Activated CD4-positive, alpha-beta T cell treated with anti-CD3 and anti-CD28 coated beads, Interleukin-10, Interleukin-2, amounts not matched to agents 100 ng/mL and 50 ng/mL, durations not matched to agents 16 hours and 8 hours (primary cell): Measurements from ENCODE around the gene CEACAM5.
"Not testable (repeated sequence)": the region's sequence is repeated elsewhere in the genome, so short reads cannot be mapped to it uniquely, and the experiment has no call there.

Experiments used
- DNase-seq: peaks from one replicate; pipeline ENCODE4 v3.0.0-alpha.2; 2020

The CEACAM5 gene

DNA sequence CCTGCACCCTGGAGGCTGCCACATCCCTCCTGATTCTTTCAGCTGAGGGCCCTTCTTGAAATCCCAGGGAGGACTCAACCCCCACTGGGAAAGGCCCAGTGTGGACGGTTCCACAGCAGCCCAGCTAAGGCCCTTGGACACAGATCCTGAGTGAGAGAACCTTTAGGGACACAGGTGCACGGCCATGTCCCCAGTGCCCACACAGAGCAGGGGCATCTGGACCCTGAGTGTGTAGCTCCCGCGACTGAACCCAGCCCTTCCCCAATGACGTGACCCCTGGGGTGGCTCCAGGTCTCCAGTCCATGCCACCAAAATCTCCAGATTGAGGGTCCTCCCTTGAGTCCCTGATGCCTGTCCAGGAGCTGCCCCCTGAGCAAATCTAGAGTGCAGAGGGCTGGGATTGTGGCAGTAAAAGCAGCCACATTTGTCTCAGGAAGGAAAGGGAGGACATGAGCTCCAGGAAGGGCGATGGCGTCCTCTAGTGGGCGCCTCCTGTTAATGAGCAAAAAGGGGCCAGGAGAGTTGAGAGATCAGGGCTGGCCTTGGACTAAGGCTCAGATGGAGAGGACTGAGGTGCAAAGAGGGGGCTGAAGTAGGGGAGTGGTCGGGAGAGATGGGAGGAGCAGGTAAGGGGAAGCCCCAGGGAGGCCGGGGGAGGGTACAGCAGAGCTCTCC lies 6.9 kb upstream of the CEACAM5 start:
- peak; percentile 10 for DNase-seq

- no peak for DNase-seq
Measured at GRCh38 chr19:41702171-41702651, 6.2 kb upstream of the CEACAM5 start.

GRCh38 chr19:41703602-41704293 lies 4.7 kb upstream of the CEACAM5 start:
- DNase-seq: no peak

- DNase-seq: peak; percentile 13
Measured at GRCh38 chr19:41705393-41706174, 2.8 kb upstream of the CEACAM5 start.

- peak; percentile 75 for DNase-seq
Measured at GRCh38 chr19:41706741-41707501, 1.5 kb upstream of the CEACAM5 start.

DNA sequence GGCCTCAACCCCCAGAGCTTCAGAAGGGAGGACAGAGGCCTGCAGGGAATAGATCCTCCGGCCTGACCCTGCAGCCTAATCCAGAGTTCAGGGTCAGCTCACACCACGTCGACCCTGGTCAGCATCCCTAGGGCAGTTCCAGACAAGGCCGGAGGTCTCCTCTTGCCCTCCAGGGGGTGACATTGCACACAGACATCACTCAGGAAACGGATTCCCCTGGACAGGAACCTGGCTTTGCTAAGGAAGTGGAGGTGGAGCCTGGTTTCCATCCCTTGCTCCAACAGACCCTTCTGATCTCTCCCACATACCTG lies 969 bp upstream of the CEACAM5 start:
- no peak for DNase-seq

DNA sequence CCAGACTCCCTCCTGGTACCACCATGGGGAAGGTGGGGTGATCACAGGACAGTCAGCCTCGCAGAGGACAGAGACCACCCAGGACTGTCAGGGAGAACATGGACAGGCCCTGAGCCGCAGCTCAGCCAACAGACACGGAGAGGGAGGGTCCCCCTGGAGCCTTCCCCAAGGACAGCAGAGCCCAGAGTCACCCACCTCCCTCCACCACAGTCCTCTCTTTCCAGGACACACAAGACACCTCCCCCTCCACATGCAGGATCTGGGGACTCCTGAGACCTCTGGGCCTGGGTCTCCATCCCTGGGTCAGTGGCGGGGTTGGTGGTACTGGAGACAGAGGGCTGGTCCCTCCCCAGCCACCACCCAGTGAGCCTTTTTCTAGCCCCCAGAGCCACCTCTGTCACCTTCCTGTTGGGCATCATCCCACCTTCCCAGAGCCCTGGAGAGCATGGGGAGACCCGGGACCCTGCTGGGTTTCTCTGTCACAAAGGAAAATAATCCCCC lies 505 bp upstream of the CEACAM5 start:
- no peak for DNase-seq

GRCh38 chr19:41709516-41709915 lies 1.1 kb downstream of the CEACAM5 start:
- not testable (repeated sequence) for DNase-seq

DNA sequence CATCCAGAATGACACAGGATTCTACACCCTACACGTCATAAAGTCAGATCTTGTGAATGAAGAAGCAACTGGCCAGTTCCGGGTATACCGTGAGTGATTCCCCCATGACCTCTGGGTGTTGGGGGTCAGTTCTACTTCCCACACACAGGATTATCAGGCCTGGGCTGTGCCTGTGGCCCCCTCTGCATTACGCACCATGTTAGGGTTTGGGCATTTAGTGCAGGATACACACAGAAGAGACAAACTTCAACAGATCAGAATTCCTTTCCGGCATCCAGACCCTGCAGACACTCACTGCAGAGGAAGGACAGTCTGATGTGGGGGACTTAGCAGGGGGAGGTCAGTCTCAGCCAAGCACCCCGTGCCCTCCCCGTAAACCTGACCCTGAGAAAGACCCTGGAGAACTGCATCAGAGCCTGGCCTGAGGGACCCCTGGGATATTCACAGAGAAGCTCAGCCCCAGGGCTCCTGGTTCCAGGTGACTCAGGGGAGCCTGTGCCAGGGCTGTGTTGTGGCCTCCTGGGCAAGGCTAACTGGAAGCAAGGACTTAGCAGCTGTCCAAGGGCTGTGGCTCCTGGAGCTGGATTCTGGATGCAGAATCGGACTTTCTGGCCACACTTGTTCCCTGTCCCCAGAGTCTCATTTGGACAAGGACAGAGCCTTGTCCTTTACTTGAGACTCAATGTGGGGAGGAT lies 1.7 kb downstream of the CEACAM5 start:
- DNase-seq: no peak

- no peak for DNase-seq
Measured at GRCh38 chr19:41711376-41712261, 3.2 kb downstream of the CEACAM5 start.

GRCh38 chr19:41714598-41714997 lies 6.2 kb downstream of the CEACAM5 start:
- DNase-seq: no peak

GRCh38 chr19:41718761-41719160 lies 10.3 kb downstream of the CEACAM5 start:
- no peak for DNase-seq

DNA sequence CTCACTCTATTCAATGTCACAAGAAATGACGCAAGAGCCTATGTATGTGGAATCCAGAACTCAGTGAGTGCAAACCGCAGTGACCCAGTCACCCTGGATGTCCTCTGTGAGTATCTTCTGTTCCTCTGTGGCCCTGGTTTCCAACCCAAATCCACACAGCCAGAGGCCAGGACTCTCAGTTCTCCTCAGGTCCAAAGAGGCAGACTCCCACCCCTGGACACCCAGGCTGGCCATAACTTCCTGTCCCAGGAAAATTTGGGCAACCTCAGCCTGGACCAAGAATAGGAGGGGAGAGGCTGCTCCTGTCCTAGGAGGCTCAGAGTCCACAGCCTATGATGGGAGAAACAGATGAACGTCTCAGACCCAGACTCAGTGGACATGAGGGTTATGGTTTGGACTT lies 11.7 kb downstream of the CEACAM5 start:
- DNase-seq: no peak

DNA sequence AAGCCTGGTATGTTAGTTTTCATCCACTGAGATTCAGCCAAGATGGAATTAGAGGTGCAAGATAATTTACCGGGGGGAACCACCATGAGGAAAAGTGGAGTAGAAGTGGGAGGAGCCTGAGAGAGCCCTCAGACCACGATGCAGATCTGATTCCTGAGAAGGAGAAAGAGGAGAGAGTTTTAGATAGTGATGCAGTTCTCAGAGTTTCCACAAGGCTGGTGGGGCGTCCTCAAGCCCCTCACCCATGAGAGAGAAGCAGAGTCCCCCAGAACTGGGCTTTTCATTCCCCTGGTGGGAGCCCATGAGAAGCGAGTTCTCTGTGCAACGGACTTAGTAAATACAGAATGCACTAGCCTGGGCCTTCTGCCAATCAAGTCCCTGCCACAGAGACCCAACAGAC lies 18.1 kb downstream of the CEACAM5 start:
- no peak for DNase-seq

DNA sequence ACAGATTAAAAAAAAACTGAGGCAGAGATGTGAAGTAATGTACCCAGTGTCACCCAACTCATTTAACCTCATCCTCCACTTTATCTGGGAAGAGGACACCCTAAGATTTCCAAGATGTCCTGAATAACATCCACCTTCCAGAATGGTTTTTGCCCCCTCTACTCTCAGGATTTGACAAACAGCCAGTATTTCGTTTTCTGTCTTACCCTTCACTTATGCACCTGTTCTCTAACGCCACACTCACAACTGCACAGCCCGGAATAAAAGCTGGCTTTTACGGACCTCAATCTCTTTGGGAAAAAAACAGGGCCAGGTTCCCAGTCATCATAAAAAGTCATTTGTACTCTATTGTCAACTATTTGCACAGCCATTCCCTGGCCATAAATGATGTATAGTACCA lies 25.7 kb downstream of the CEACAM5 start:
- no peak for DNase-seq

GRCh38 chr19:41734585-41734984 lies 26.2 kb downstream of the CEACAM5 start:
- no peak for DNase-seq

- no peak for DNase-seq
Measured at GRCh38 chr19:41735071-41735600, 26.7 kb downstream of the CEACAM5 start.

GRCh38 chr19:41739361-41739760 lies 30.9 kb downstream of the CEACAM5 start:
- no peak for DNase-seq

GRCh38 chr19:41740415-41741243 lies 32.2 kb downstream of the CEACAM5 start:
- DNase-seq: peak; percentile 52

GRCh38 chr19:41741244-41741554 lies 32.8 kb downstream of the CEACAM5 start:
- DNase-seq: no peak
